Neural crest cell (in vitro differentiated cells): ENCODE results near the gene PLOD2. TPM values are rescaled to one million over a fixed set of nuclear protein-coding genes. Genes with fewer than 3 reads are reported as not detected.

Experiments used
- DNase-seq: peaks from one replicate; pipeline ENCODE4 v3.0.0; 2021; ENCODE audit warnings: low read depth, mixed read lengths, low spot score
- H3K27ac Mint-ChIP-seq: one replicate; pipeline ENCODE4 v1.8.0; 2021; ENCODE audit warnings: mild to moderate bottlenecking, mixed read lengths; ENCODE audit not compliant: unreplicated experiment
- H3K27me3 Mint-ChIP-seq: 2 replicates; pipeline ENCODE4 v1.8.0; 2021; ENCODE audit warnings: low read depth, mild to moderate bottlenecking, mixed read lengths
- H3K36me3 Mint-ChIP-seq: 2 replicates; pipeline ENCODE4 v1.8.0; 2021; ENCODE audit warnings: low read depth, mild to moderate bottlenecking, mixed read lengths
- H3K4me1 Mint-ChIP-seq: 2 replicates; pipeline ENCODE4 v1.8.0; 2021; ENCODE audit warnings: mixed read lengths
- H3K4me3 Mint-ChIP-seq: one replicate; pipeline ENCODE4 v1.8.0; 2021; ENCODE audit warnings: mild to moderate bottlenecking, mixed read lengths
- H3K9me3 Mint-ChIP-seq: 2 replicates; pipeline ENCODE4 v1.8.0; 2021; ENCODE audit warnings: mixed read lengths
- total RNA-seq: library from RNA; stranded (reverse); gene quantifications from 2 replicates; pipeline ENCODE4 v1.2.1, GENCODE V29; 2021
- TF ChIP-seq, protein P1 (sequence below): fragments of 200-600 bp; sonication (generic); conservative IDR thresholded peaks from 2 replicates; pipeline ENCODE4 v1.5.0; 2021; ENCODE audit warnings: antibody characterized with exemption, mild to moderate bottlenecking

PLOD2 gene
- total RNA-seq, 1 donor from 2014 or later = 12.7 TPM

DNA sequence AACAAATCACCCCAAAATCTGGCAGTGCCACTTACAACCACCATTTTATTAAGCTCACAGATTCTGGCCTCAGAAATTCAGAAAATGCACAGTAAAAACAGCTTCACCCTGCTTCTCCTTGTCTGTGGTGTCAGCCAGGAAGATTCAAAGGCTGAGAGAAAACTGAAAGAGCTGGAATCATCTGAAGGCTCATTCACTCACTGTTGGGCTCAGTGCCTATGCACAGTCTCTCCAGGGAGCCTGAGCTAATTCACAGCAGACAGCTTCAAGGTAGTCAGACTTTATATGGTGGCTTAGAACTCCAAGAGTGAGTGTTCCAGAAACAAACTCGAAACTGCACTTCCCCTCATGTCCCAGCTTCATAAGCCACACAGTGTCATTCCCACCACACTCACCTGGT, 16.5 kb upstream of the PLOD2 start:
- Mint-ChIP-seq H3K9me3 (peaks cover 6% of the 10 kb centered on the region), H3K27me3 (no peaks in the 10 kb centered on the region), H3K36me3 (no peaks in the 10 kb centered on the region), H3K4me3 (no peak overlapping the region), H3K27ac (no peak overlapping the region), H3K4me1 (no peaks in the 10 kb centered on the region)
- TF ChIP-seq, protein P1, sequence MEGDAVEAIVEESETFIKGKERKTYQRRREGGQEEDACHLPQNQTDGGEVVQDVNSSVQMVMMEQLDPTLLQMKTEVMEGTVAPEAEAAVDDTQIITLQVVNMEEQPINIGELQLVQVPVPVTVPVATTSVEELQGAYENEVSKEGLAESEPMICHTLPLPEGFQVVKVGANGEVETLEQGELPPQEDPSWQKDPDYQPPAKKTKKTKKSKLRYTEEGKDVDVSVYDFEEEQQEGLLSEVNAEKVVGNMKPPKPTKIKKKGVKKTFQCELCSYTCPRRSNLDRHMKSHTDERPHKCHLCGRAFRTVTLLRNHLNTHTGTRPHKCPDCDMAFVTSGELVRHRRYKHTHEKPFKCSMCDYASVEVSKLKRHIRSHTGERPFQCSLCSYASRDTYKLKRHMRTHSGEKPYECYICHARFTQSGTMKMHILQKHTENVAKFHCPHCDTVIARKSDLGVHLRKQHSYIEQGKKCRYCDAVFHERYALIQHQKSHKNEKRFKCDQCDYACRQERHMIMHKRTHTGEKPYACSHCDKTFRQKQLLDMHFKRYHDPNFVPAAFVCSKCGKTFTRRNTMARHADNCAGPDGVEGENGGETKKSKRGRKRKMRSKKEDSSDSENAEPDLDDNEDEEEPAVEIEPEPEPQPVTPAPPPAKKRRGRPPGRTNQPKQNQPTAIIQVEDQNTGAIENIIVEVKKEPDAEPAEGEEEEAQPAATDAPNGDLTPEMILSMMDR = no peak
- no peak for DNase-seq

DNA sequence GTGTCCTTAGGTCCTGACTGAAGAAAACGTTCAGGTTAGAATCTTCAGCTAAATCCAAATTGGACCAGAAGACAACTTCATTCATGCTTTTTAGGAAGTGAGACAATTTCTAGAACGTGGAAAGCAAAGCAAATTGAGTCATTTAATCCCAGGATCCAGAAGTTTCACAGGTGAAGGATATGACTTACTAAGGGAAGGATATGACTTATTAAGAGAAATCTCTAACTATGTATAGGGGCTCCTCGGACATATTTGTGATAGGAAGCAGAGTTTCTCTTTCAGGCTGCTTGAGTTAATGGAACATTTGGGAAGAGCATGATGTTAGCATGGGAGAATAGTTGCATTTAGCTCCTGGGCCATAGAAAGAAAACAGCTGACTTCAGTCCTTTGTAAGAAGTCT, 16.1 kb upstream of the PLOD2 start:
- Mint-ChIP-seq H3K4me1 (no peaks in the 10 kb centered on the region), H3K27ac (no peak overlapping the region), H3K9me3 (peaks cover 6% of the 10 kb centered on the region), H3K36me3 (no peaks in the 10 kb centered on the region), H3K27me3 (no peaks in the 10 kb centered on the region), H3K4me3 (no peak overlapping the region)
- no peak for DNase-seq
- TF ChIP-seq, protein P1 = no peak

DNA sequence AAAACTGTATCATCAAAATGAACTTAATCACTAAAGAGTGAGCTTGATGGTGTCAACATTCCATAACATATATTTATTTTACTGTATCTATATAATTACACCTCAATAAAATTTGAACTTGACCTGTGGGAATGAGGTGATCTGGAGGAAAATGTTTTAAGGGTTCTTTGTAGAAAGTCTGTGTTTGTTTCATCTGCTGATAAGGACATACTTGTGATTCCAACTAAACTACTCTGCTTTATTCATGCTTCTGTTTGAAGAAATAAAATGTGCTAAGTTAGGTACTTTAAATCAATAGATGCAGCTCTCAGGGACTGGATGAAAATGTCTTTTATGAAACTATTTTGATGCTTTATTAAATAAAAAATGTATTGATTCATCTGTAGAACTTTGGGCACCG, 11.6 kb upstream of the PLOD2 start:
- H3K36me3 Mint-ChIP-seq = no peaks in the 10 kb centered on the region
- TF ChIP-seq, protein P1 = no peak
- no peaks in the 10 kb centered on the region for H3K27me3 Mint-ChIP-seq
- H3K4me3 Mint-ChIP-seq = no peak overlapping the region
- no peak for DNase-seq
- no peaks in the 10 kb centered on the region for H3K4me1 Mint-ChIP-seq
- H3K27ac Mint-ChIP-seq = no peak overlapping the region
- peaks cover 6% of the 10 kb centered on the region for H3K9me3 Mint-ChIP-seq

DNA sequence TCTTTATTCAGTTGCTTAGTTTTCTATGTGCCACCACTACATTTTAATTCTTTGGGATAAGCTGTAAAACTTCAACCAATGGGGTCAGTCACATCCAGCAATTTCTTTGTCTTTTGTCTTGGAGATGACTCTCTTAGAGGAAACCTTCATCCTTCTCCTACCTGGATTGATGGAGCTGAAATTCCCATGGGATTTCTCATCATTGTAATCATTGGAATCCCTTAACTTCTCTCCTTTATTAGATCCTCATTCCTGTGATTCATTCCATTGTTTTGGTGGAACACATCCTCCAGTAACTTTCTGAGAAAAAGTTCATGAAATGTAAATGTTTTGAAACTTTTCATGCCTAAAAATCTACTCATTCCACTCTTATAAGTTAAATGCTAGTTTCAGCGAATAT, 9.6 kb upstream of the PLOD2 start:
- Mint-ChIP-seq H3K9me3 (peaks cover 6% of the 10 kb centered on the region), H3K27ac (no peak overlapping the region), H3K27me3 (no peaks in the 10 kb centered on the region), H3K4me3 (no peak overlapping the region), H3K4me1 (peaks cover 9% of the 10 kb centered on the region), H3K36me3 (no peaks in the 10 kb centered on the region)
- DNase-seq = no peak
- TF ChIP-seq, protein P1 = no peak

DNA sequence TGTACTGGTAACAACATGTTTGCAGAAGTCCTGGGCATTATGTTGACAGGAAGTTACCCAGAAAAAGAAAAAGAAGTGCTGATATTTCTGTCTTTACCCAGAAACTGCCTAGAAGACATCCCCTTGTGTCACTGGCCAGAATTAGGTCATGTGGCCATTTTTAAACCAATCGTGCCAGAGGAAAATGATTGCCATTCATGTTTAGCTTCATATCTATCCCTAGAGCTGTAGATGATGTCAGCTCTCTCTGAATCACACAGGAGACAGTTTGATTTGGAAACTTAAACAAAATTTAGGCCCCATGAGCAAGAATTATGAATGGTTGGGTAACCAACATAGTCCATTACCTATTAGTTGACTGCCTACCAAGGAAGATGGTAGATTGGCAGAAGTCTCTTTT, 8.9 kb upstream of the PLOD2 start:
- no peak overlapping the region for H3K27ac Mint-ChIP-seq
- no peak overlapping the region for H3K4me3 Mint-ChIP-seq
- peaks cover 6% of the 10 kb centered on the region for H3K9me3 Mint-ChIP-seq
- TF ChIP-seq, protein P1 = no peak
- no peaks in the 10 kb centered on the region for H3K36me3 Mint-ChIP-seq
- no peaks in the 10 kb centered on the region for H3K27me3 Mint-ChIP-seq
- H3K4me1 Mint-ChIP-seq = peaks cover 15% of the 10 kb centered on the region
- DNase-seq = no peak

DNA sequence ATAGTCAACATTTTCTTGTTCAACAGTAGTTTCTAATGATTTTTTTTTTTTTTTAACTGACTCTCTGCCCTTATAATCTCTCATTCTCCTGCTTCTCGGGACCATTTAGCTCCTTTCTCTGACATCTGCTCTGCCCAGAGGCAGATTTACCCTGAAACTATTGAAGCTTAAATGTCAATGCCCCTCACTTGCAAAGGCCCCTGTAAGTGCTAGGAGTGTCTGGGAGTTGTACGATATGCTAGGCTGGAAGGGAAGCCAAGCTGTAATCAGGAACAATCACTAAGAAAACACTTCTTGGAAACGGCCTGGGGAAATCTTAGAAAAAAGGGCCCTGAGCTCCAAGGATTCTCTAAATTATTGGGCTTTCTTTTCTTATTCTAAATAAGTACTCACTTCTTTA, 5.8 kb upstream of the PLOD2 start:
- DNase-seq = no peak
- peaks cover 5% of the 10 kb centered on the region for H3K9me3 Mint-ChIP-seq
- H3K27me3 Mint-ChIP-seq = peaks cover 14% of the 10 kb centered on the region
- H3K4me3 Mint-ChIP-seq = no peak overlapping the region
- peaks cover 3% of the 10 kb centered on the region for H3K36me3 Mint-ChIP-seq
- H3K27ac Mint-ChIP-seq = no peak overlapping the region
- peaks cover 19% of the 10 kb centered on the region for H3K4me1 Mint-ChIP-seq
- TF ChIP-seq, protein P1 = no peak
